OCI-M2 (cell line): ENCODE data around the gene MAP6D1.

ENCODE experiments used
- DNase-seq: peaks from one replicate; lab custom pipeline; 2025; ENCODE audit not compliant: unreplicated experiment; lab: John Stamatoyannopoulos, UW

Gene MAP6D1

DNA sequence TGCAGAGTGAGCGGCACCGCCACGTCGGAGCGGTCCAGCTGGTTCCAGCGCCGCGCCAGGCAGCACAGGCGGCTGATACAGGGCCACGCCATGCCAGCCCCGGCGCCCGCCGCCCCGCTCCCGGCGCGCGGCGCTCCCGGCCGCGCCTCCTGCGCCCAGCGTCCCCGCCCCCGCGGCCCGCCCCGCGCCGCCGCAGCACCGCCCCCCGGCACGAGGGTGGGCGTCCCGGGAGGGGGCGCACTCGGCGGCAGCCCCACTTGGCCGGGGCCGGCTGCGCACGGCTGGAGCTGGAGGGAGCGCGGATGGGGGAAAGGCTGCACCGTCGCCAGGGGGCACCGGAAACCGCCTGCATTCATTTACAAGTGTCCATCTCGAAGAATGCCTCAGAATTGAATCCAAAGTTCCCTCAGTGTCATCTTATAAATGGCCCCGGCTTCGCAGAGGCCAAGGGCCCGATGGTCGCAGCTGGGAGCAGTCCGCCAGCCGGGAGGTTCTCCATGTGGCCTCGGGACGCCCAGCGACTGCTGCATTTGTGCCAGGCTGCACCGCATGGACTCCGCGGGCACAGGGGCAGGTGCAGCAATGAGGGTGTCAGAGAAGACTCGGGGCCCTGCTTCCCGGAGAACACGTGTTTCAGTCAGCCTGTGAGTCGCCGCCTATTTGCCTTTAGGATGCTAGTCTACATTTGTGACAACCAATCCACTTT is at the start of gene MAP6D1:
MAP6D1 (minus strand) TSS at position 122 of the 706 bp plus-strand sequence; CDS start at position 92, 30 bp downstream.
- DNase-seq: no peak

DNA sequence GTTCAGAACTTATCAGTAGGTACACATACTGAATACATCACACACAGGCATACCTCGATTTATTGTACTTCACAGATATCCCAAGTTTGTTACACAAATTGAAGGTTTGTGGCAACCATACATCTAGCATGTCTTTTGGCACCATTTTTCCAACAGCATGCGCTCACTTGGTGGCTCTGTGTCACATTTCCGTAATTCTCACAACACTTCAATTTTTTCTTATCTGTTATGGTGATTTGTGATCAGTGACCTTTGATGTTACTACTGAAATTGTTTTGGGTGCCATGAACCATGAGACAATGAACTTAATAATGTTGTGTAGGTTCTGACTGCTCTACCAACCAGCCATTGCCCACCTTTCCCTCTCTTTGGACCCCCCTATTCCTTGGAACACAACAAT is 48.5 kb upstream of the MAP6D1 start:
- DNase-seq: no peak

DNA sequence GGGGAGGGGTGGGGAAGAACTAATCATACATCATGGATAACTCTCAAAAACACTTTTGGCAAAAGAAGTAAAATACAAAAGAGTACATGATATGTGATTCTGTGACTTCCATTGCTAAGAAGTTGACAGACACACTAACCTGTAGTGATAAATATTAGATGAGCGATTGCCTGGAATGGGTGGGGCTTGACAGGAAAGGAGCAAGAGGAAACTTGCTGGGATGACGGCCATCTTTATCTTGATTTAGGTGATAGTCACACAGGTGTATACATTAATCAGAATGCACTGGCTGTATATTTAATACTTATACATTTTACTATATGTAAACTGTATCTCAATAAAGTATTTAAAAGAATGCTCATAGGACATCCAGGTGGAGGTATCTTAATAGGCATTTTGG is 46.2 kb upstream of the MAP6D1 start:
- DNase-seq: no peak

DNA sequence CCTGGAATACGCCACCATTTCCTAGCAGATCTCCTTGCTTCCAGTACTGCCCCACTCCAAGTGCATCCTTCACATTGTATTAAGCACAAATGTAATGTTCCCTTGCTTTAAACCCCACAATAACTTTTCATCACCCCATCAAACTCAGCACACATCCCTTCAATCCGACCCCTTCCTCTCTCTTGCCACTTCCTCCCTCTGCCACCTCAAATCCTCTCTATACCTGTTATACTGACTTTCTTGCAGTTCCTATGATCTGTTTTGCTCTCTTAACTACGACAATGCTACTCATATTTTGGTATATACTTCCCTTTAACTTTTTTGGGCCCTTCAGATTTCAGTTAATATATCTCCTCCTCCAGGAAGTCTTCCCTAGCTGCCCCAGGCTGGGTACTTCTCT is 45.2 kb upstream of the MAP6D1 start:
- no peak for DNase-seq

DNA sequence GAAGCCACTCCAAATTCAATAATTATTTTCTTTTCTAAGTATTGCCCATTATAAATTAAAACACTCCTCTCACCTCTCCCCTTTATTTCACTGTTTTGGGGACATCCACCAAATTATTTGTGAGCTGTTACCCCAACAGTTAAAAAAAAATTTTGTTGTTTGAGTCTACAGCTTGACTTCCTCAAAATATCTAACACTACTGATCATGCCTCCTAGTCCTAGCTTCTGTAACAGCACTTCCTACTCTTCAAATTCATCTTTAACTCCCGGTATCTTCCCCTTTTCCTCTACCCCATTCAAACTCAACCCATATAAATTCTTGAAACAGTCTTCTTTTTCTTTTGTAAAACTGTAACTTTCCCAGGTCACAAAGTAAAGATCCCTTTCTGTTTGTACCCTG is 43.4 kb upstream of the MAP6D1 start:
- no peak for DNase-seq

DNA sequence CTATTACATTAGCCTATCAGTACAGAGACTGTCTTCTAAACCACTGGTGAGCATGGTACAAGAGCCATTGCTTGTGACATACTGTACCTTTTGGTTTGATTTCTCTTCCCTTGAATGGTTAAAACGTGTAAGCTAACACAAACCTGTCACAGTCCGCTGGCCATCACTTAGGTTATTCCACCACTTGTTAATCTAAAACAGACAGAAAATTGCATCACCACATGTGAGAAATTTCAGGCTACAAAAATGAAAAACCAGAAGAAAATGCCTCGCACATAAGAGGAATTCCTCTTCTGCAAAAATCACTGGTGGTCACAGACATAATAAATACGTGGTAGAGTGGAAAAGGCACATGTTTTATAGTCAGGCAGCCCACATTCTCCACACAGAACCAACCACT is 37.2 kb upstream of the MAP6D1 start:
- no peak for DNase-seq

DNA sequence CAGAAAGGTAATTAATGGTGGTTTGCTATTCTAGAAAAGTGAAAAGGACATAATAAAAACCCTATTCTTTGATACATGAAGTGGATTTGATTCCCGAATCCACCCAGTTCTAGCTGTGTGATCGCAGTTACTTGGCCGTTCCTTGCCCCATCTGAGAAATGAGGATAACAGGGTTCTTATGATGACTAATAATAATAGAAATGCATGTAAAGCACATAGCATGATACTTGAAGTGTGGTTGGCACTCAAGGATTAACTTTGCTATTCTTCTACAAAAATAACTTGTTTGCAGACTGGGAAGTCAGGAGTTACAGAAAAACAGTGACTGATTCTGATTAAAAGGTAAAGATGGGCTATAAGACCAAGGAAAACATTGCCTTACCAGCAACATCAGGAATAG is 32.5 kb upstream of the MAP6D1 start:
- DNase-seq: no peak

DNA sequence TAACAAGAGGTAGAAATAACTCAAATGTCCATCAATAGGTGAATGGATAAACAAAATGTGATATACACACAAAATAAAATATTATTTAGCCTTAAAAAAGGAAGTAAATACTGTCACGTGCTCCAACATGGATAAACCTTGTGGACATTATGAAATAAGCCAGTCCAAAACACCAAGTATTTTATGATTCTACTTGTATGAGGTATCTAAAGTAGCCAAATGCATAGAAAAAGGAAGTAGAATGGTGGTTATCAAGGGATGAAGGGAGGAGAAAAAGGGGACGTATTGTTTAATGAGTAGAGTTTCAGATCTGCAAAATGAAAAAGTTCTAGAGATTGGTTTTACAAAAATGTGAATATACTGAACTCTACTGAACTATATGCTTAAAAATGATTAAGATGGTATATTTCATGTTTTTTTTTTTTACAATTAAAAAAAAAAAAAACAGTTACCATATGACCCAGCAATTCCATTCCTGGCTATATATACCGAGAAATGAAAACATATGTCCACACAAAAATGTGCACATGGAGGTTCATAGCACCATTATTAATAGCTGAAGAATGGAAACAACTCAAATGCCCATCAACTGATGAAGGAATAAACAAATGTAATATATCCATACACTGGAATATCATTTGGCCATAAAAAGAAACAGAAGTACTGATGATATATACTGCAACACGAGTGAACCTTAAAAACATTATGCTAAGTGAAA is 29.1 kb upstream of the MAP6D1 start:
- DNase-seq: no peak

DNA sequence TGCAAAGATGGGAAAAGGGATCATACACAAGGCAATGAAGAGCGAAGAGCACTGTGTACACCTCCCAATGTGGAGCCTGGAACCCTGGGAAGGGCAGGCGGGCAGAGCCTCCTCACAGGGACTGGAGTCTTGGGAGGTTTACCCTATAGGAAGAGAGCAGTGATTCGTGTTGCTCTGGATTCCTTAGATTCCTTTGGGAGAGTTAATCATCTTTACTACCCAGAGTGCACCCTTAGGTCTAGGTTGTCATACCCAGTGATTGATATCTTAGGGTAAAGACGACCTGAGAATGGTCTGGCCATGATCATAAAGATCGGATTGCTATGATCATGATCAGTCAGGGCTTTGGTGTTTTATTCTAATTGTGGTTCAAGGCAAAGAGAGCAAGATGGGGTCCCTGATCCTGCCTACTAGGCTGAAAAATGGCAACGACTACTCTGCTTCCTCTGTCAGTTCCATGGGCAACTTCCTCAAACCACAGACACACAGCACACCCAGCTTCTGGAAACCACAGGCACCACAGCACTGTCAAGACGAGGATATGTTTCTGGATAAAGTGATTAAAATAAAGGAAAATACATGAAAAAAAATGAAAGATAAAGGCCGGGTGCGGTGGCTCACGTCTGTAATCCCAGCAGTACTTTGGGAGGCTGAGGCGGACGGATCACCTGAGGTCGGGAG is 20.4 kb upstream of the MAP6D1 start:
- no peak for DNase-seq

DNA sequence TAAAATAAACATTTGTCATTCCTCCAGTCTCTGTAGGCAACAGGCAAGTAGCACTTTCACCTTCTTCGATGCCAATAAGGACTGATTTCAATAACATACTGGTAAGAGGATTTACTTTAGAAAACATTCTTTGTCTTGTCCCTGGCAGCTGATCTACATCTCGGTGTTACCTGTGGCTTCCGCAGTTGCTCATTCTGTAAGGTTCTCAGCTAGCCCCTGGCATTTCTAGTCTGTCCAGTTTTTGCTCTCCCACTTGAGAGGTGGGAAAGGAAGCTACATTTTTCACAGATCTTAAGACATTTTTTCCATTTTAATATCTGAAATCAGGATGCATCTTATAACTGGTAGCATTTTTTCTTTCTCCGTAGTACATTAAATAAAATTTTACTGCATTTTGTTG is 19.7 kb upstream of the MAP6D1 start:
- DNase-seq: no peak

DNA sequence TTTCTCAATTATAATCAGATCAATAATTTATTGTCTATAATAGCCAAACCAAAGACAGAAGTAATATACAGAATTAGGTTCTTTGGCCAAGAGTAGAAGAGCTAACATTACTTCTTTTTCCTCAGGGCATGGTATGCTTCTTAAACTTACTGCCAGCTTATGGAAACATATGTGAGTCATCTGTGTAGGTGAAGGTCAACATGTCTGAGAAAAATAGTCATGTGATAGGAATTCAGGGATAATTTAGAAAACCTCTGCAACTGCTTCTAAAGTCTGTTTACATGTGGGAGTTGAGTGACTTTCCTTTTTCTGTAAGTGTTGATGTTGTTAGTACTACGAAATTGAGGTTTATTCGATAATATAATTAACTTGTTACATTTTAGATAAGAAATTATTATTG is 19.2 kb upstream of the MAP6D1 start:
- DNase-seq: no peak

DNA sequence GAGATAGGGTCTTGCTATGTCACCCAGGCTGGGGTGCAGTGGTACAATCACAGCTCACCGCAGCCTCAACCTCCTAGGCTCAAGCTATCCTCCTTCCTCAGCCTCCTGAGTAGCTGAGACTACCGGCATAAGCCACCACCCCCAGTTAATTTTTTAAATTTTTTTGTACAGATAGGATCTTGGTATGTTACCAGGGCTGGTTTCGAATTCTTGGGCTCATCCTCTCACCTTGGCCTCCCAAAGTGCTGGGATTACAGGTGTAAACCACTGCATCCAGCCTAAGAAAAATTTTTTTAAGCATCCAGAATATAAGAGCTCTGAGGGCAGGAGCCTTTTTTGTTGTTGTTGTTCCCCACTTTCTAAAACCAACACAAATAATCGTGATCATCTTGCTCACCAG is 14.4 kb upstream of the MAP6D1 start:
- no peak for DNase-seq

DNA sequence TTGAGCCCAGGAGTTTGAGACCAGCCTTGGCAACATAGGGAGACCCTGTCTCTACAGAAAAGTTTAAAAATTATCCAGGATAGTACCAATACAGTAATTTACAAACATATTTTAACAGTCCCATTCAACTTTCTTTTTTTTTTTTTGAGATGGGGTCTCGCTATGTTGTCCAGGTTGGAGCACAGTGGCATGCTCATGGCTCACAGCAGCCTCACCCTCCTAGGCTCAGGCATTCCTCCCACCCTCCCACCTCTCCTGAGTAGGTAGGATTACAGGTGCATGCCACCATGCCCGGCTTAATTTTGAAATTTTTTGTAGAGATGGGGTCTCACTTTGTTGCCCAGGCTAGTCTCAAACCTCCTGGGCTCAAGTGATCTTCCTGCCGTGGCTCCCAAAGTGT is 12.5 kb upstream of the MAP6D1 start:
- no peak for DNase-seq

DNA sequence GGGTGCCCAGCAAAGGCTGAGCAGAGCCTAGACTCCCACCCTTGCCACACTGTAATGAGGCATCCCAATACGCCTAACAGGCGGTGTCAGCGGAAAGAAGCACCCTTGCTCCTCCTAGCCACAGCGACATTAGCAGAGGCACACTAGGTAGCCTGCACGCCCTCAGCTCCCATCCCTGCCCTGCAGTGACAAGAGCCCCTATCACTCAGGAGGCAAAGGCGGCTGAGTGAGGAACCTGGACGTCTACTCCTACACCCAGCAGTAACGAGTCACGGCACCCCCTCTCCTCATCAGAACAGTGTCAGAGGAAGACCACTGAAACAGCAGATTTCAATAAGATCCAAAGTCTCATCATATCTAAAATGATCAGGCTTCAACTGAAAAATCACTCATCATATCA is 12.0 kb upstream of the MAP6D1 start:
- no peak for DNase-seq

DNA sequence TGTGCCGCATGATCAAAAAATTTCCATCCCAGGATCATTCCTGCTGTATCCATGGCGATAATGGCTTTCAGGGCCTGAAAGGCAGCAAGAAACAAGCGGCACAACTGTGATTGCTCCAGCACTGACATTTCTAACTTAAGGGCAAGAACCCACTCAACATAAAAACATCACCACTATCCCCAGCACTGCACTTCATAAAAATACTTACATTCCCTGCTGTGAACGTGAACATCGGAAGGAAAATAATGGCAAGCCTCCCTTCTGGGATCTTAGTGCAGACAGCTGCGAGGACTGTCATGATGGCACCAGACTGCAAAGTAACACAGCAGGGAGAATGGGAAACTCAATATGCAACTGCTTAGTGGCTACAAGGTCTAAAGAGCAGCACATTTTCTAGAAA is 8.1 kb upstream of the MAP6D1 start:
- no peak for DNase-seq

DNA sequence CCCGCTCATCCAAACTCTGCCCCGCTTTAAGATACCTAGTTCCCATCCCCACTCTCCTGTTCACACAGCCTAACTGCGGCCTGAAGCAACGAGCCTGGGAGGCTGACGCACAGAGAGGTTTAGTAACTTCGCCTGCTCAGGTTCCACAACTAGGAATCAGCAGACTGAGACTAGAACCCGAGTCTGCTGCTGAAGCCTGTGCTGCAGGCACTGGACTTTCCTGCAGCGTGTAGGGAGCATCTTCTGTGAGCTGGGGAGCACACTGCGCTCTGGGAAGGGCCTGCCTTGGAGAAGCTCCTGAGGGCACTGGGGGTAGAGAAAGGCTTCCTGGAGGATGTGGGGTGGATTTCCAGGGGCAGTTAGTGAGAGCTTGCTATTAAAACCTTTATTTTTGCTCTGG is 4.8 kb upstream of the MAP6D1 start:
- no peak for DNase-seq

DNA sequence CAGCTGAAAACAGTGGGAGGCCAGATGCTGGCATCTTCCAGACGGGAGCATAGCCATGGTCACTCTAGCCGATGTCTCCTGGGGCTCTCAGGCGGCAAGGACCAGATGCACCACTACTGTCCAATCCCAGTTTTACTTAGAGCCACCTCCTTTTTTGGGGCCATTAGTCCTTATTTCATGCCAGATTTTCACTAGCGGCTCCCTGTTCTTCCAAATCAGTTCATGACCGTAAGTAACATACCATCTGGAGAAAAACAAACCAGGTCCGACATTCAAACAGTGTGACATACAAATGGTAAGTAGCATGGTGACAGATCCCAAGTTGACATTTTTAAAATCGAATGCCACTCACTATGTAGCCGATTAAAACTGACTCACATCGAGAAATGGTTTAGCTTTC is 4.1 kb upstream of the MAP6D1 start:
- no peak for DNase-seq

DNA sequence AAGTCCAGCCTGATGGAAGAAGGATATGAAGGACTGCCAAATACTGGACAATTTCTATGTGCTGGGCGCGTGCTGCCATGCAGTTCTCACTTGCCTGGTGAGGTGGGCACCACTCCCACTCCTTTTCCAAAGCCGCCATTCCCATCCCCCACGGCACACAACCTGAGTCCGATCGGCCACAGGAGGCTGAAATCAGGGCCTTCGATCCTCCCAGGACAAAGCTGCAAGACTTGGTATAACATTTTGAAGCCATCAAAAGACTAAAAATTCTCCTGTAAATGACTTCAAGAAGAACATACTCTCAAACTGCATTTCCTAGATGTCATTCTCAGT is 3.1 kb upstream of the MAP6D1 start:
- DNase-seq: no peak

DNA sequence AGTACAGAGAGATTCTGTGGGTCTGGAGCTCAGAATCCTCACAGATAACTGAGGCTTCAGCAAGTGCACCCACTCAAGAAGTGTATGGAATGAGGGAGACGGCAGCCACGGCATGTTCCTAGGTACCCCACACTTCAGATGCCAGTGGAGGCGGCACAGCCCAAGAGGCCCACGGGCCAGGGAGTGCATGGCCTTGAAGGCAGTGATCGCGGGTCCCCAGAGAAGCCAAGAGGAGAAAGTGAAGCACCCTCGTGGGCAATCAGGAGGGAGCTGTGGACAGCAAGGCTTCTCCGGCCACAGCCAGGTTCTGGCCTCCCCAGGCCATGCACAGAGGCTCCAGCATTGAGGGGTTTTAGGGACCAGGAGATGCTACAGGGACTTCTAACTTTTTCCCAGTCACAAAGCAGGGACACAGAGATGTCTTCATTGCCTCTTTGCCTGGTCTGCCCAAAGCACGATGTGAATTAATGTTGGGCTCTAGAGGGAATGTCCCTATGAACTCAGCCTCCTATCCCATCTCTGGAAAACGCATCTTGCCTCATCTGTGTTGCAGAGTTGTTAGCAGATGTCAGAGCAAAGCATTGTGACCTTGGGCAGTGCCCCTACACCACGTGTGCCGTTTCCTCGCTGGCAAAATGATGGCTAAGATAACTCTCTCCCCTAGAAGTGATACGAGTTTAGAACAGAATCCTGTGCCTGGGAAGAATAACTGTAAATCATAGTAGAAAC is 2.6 kb upstream of the MAP6D1 start:
- DNase-seq: no peak

DNA sequence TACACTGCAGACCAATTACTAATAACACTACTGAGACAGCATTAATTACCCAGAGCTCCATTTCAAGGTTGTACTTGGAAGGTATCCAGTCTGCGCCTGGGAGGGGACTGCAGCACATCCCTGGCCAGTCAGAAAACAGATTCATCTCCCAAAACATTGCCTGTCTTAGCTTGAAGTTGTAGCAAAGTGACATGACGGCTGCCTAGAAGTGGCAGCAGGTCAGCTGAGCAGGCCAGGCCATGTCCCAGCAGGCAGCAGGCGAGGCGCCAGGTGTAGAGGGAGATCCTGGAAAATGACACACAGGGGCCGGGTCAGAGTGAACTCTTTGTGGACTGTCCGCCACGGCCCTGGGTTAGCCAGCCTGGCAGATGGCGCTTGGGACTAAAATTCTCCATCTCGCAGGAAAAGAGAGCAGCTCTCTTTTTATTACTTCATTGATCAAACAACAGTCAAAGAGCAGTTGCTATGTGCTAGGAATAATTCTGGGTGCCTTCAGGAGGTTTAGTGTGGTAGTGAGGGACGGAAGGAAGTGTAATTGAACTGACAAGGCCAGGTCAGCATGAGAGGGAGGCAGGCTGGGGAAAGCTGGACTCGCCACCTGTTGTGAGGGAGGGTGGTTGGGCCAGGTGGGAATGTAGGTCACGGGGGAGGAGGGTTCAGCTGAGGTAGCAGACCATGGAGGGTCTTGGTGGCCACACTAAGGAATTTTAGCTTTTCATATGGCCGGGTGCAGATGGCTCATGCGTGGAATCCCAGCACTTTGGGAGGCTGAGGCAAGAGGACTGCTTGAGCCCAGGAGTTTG is 1.3 kb upstream of the MAP6D1 start:
- no peak for DNase-seq
